OCI-LY7 (cell line): Measurements from ENCODE around the gene S1PR4. TPM values are rescaled to one million over a fixed set of nuclear protein-coding genes. Genes with fewer than 3 reads are reported as not detected.

ENCODE experiments used
- BruUV-seq: library from RNA; stranded (reverse); fragments of 400-500 nt; replicated peaks from 2 replicates; lab custom pipeline; 2021; lab: Mats Ljungman, UMichigan
- CTCF ChIA-PET: fragments of 300-600 bp; sonication (Branson Sonifier 250); formaldehyde crosslinking; loops from one replicate; lab custom pipeline; 2022; ENCODE audit warnings: antibody characterized with exemption; ENCODE audit not compliant: unreplicated experiment; lab: Charles Lee
- POLR2A ChIA-PET: fragments of 300-600 bp; sonication (Branson Sonifier 250); formaldehyde crosslinking; loops from one replicate; lab custom pipeline; 2022; ENCODE audit warnings: antibody characterized with exemption; lab: Charles Lee
- DNase-seq: peaks from one replicate; pipeline ENCODE4 v3.0.0-alpha.2; 2015; ENCODE audit warnings: low spot score
- H2AFZ ChIP-seq: fragments of 200-600 bp; sonication (generic), shearing (Covaris generic); 2 replicates; pipeline ENCODE4 v1.6.1; 2014; ENCODE audit warnings: mild to moderate bottlenecking, antibody characterized with exemption, low read length, moderate library complexity
- H3K27ac ChIP-seq: fragments of 200-600 bp; sonication (generic); 2 replicates; pipeline ENCODE4 v1.5.1; 2014; ENCODE audit warnings: mixed run types, low read depth, mild to moderate bottlenecking, moderate library complexity, low read length, inconsistent platforms; ENCODE audit not compliant: poor library complexity, severe bottlenecking
- H3K36me3 ChIP-seq: fragments of 200-600 bp; sonication (generic); 2 replicates; pipeline ENCODE4 v1.6.1; 2014; ENCODE audit warnings: mild to moderate bottlenecking, antibody characterized with exemption, low read length, moderate library complexity, mixed read lengths; ENCODE audit not compliant: insufficient read depth
- H3K4me1 ChIP-seq: fragments of 200-600 bp; sonication (generic); 2 replicates; pipeline ENCODE4 v1.5.1; 2014; ENCODE audit warnings: mild to moderate bottlenecking, low read length; ENCODE audit not compliant: insufficient read depth, poor library complexity, severe bottlenecking
- H3K4me2 ChIP-seq: fragments of 200-600 bp; sonication (generic); 2 replicates; pipeline ENCODE4 v1.6.1; 2014; ENCODE audit warnings: mild to moderate bottlenecking, low read length
- H3K4me3 ChIP-seq: fragments of 200-600 bp; sonication (generic); 2 replicates; pipeline ENCODE4 v1.5.1; 2014; ENCODE audit warnings: mild to moderate bottlenecking, low read depth, low read length; ENCODE audit not compliant: poor library complexity, severe bottlenecking
- H3K79me2 ChIP-seq: fragments of 200-600 bp; sonication (generic); 2 replicates; pipeline ENCODE4 v1.6.1; 2016; ENCODE audit warnings: low read depth, mild to moderate bottlenecking, low read length, moderate library complexity, mixed read lengths; ENCODE audit not compliant: insufficient read depth
- H3K9me2 ChIP-seq: fragments of 200-600 bp; sonication (generic); 2 replicates; pipeline ENCODE4 v1.6.1; 2016; ENCODE audit warnings: mild to moderate bottlenecking, low read length, mixed read lengths; ENCODE audit not compliant: insufficient read depth
- H3K9me3 ChIP-seq: fragments of 200-600 bp; sonication (generic); 2 replicates; pipeline ENCODE4 v1.6.1; 2014; ENCODE audit warnings: mild to moderate bottlenecking, mixed run types, low read length, mixed read lengths
- H4K20me1 ChIP-seq: fragments of 200-600 bp; sonication (generic); 2 replicates; pipeline ENCODE4 v1.6.1; 2014; ENCODE audit warnings: mild to moderate bottlenecking, antibody characterized with exemption, low read length, moderate library complexity, mixed read lengths; ENCODE audit not compliant: insufficient read depth
- CTCF ChIP-seq: fragments of 200-600 bp; sonication (generic); conservative IDR thresholded peaks from 2 replicates; pipeline ENCODE4 v1.5.1; 2014; ENCODE audit warnings: mild to moderate bottlenecking, antibody characterized with exemption, low read length, moderate library complexity, mixed read lengths
- EZH2phosphoT487 ChIP-seq: fragments of 200-600 bp; sonication (generic); IDR thresholded peaks from 2 replicates; pipeline ENCODE4 v1.6.1; 2018; ENCODE audit warnings: low read depth, borderline replicate concordance, mild to moderate bottlenecking, mixed run types, antibody characterized with exemption, low read length, moderate library complexity, mixed read lengths
- intact Hi-C: fragments of 100-400 bp; cut with micrococcal nuclease; formaldehyde crosslinking; loops from one replicate; pipeline ENCODE4 v1.10.0; 2022; ENCODE audit not compliant: unreplicated experiment
- total RNA-seq, 2 experiments: library from RNA; depleted of rRNA in 1 of 2; stranded (reverse); fragments of >200 nt in 1 of 2; shearing (Covaris generic) in 1 of 2; gene quantifications; 2 replicates each; pipeline ENCODE4 v1.2.3, GENCODE V29; 2014 to 2022

The S1PR4 gene
- total RNA-seq, 2 experiments from 2014 or later: 25.8 to 34.1 TPM

- Histone ChIP-seq H3K9me2 (no peaks in the 10 kb centered on the region), H4K20me1 (no peaks in the 10 kb centered on the region), H3K9me3 (no peaks in the 10 kb centered on the region), H2AFZ (no peak overlapping the region), H3K36me3 (peaks cover 64% of the 10 kb centered on the region), H3K79me2 (no peaks in the 10 kb centered on the region), H3K4me2 (no peak overlapping the region), H3K4me1 (no peaks in the 10 kb centered on the region), H3K27ac (no peak overlapping the region), H3K4me3 (no peak overlapping the region)
- DNase-seq: no peak
- intact Hi-C loops: no loop called here
- POLR2A ChIA-PET: no interaction called here
- TF ChIP-seq EZH2phosphoT487 (no peak), CTCF (no peak)
- CTCF ChIA-PET: no interaction called here
- no TSS peak for BruUV-seq
Measured at GRCh38 chr19:3203805-3204645, 25.5 kb downstream of the S1PR4 start.

DNA sequence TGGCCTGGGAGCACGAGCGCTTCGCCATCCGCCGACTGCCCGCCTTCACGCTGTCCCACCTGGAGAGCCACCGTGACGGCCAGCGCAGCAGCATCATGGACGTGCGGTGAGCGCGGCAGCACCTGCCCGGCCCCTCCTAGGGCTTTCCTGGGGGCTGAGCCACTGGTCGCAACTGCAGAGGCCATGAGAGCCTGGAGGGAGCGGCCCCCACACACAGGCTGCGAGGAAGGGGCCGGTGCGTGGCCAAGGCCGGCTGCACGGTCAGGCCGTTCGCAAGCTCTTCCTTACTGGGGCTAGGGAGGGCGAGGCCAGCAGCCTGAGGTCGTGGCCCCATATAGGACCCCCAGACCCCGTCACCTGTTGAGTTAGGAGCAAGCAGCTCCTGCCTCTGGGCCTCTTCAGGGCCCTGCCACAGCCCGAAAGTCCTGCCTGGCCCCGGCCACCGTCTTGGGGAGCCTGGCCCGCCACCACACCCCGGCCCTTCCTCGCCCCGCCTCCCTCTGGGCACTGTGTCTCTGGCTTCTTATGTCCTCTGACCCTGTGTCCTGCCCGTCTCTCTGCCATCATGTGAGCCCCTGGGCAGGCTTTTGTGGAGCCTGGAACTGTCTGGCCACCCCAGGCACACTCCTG is 26.2 kb downstream of the S1PR4 start:
- CTCF ChIA-PET: no interaction called here
- Histone ChIP-seq H3K4me3 (no peak overlapping the region), H3K79me2 (no peaks in the 10 kb centered on the region), H3K36me3 (peaks cover 60% of the 10 kb centered on the region), H3K9me2 (no peaks in the 10 kb centered on the region), H2AFZ (no peak overlapping the region), H3K27ac (no peak overlapping the region), H3K4me1 (no peaks in the 10 kb centered on the region), H4K20me1 (no peaks in the 10 kb centered on the region), H3K9me3 (no peaks in the 10 kb centered on the region), H3K4me2 (no peak overlapping the region)
- POLR2A ChIA-PET: no interaction called here
- no peak for TF ChIP-seq CTCF
- intact Hi-C loops: no loop called here
- DNase-seq: no peak
- BruUV-seq: no TSS peak
